ENCODE measurements around the gene SP2.

The SP2 gene

GRCh38 chr17:47895856-47896671, at the start of gene SP2:
TSS of gene SP2 (plus strand) at chr17:47896236. CDS start at chr17:47896287, 51 bp downstream.
- peak; percentile 100 for DNase-seq

GRCh38 chr17:47846716-47847340, 49.2 kb upstream of the SP2 start:
- no peak for DNase-seq

- DNase-seq, result no peak
Measured at GRCh38 chr17:47847341-47848197, 48.5 kb upstream of the SP2 start.

GRCh38 chr17:47848198-47848513, 47.9 kb upstream of the SP2 start:
- DNase-seq, result no peak

- DNase-seq, result no peak
Measured at GRCh38 chr17:47850373-47850691, 45.7 kb upstream of the SP2 start.

- DNase-seq, result peak; percentile 71
Measured at GRCh38 chr17:47850692-47851573, 45.1 kb upstream of the SP2 start, which contains the start of gene SP6. TSS of gene SP6 (minus strand) at chr17:47851163. CDS start at chr17:47848429, 2,734 bp downstream.

GRCh38 chr17:47851764-47852112, 44.3 kb upstream of the SP2 start:
- no peak for DNase-seq

- no peak for DNase-seq
Measured at GRCh38 chr17:47852113-47852949, 43.7 kb upstream of the SP2 start.

GRCh38 chr17:47853616-47854015, 42.4 kb upstream of the SP2 start:
- no peak for DNase-seq

GRCh38 chr17:47855737-47856136, 40.3 kb upstream of the SP2 start:
- DNase-seq, result no peak

- no peak for DNase-seq
Measured at GRCh38 chr17:47856830-47857229, 39.2 kb upstream of the SP2 start.

GRCh38 chr17:47857551-47858455, 38.2 kb upstream of the SP2 start:
- DNase-seq, result no peak

GRCh38 chr17:47860386-47860785, 35.6 kb upstream of the SP2 start:
- DNase-seq, result no peak

GRCh38 chr17:47862621-47863440, 33.2 kb upstream of the SP2 start:
- DNase-seq, result no peak

GRCh38 chr17:47864791-47865216, 31.2 kb upstream of the SP2 start:
- no peak for DNase-seq

- no peak for DNase-seq
Measured at GRCh38 chr17:47866941-47867340, 29.1 kb upstream of the SP2 start.

- no peak for DNase-seq
Measured at GRCh38 chr17:47867813-47868533, 28.1 kb upstream of the SP2 start.

- no peak for DNase-seq
Measured at GRCh38 chr17:47869114-47869513, 26.9 kb upstream of the SP2 start.

- DNase-seq, result no peak
Measured at GRCh38 chr17:47870056-47870455, 26.0 kb upstream of the SP2 start.

All from NCI-H345 (cell line).